B cell (primary cell): ENCODE measurements around the gene S100A9. TPM values are rescaled to one million over a fixed set of nuclear protein-coding genes. Genes with fewer than 3 reads are reported as not detected.

Experiments
- ATAC-seq: fragments of 200-7000 bp; cut with Tn5 transposase; one replicate; pipeline ENCODE4 v1.10.0; 2021; ENCODE audit warnings: low read depth, mild to moderate bottlenecking, moderate number of reproducible peaks, moderate library complexity
- CTCF ChIA-PET: fragments of 350-600 bp; sonication (Branson Sonifier 250); formaldehyde crosslinking; loops from one replicate; lab custom pipeline; 2021; ENCODE audit warnings: antibody characterized with exemption, inconsistent platforms; lab: Charles Lee
- POLR2A ChIA-PET: fragments of 350-600 bp; sonication (Branson Sonifier 250); formaldehyde crosslinking; loops from one replicate; lab custom pipeline; 2021; ENCODE audit warnings: antibody characterized with exemption; lab: Charles Lee
- DNase-seq: peaks from one replicate; pipeline ENCODE4 v3.0.0; 2013
- H2AFZ ChIP-seq: 2 replicates; pipeline ENCODE4 v1.6.1; 2012; ENCODE audit warnings: mild to moderate bottlenecking, low read depth, low read length; ENCODE audit not compliant: insufficient read depth, poor library complexity, severe bottlenecking
- H3K27ac ChIP-seq, 2 donors: 1 replicate in 1 of 2; 2 replicates in 1 of 2; pipeline ENCODE4 v1.5.1; 2012 to 2013; ENCODE audit warnings: low read length in 2 of 2, mild to moderate bottlenecking in 2 of 2, moderate library complexity in 1 of 2
- H3K27me3 ChIP-seq, 4 experiments: fragments of 200-600 bp in 1 of 4; sonication (generic) in 1 of 4; replicated peaks in 1 of 4; 1 replicate in 2 of 4; 2 replicates in 2 of 4; pipeline versions ENCODE4 v1.6.1 to v1.7.0; 2013 to 2016; ENCODE audit warnings: low read length in 3 of 4, mild to moderate bottlenecking in 2 of 4, mixed read lengths in 1 of 4, moderate library complexity in 1 of 4; ENCODE audit not compliant: insufficient read depth in 4 of 4, control insufficient read depth in 3 of 4; ENCODE audit errors: control extremely low read depth in 1 of 4
- H3K36me3 ChIP-seq, 2 experiments: replicated peaks in 1 of 2; 1 replicate in 1 of 2; 2 replicates in 1 of 2; pipeline versions ENCODE4 v1.6.1 to v1.7.1; 2013; ENCODE audit warnings: low read length in 1 of 2; ENCODE audit not compliant: insufficient read depth in 2 of 2, control insufficient read depth in 1 of 2; ENCODE audit errors: control extremely low read depth in 1 of 2, extremely low read depth in 1 of 2
- H3K4me1 ChIP-seq, 2 donors: fragments of 200-600 bp in 1 of 2; sonication (generic) in 1 of 2; 1 replicate in 1 of 2; 2 replicates in 1 of 2; pipeline versions ENCODE4 v1.5.1 to v1.6.1; 2013 to 2017; ENCODE audit warnings: low read length in 2 of 2; ENCODE audit not compliant: control insufficient read depth in 2 of 2, insufficient read depth in 2 of 2
- H3K4me2 ChIP-seq: replicated peaks from 2 replicates; pipeline ENCODE3; 2012; ENCODE audit warnings: mild to moderate bottlenecking, low read depth, low read length; ENCODE audit not compliant: poor library complexity, severe bottlenecking
- H3K4me3 ChIP-seq, 5 experiments: fragments of 200-600 bp in 1 of 5; sonication (generic) in 1 of 5; 1 replicate in 3 of 5; 2 replicates in 2 of 5; pipeline versions ENCODE4 v1.5.1 to v1.7.0; 2011 to 2016; ENCODE audit warnings: low read length in 4 of 5, mild to moderate bottlenecking in 4 of 5, low read depth in 2 of 5, control low read depth in 1 of 5, moderate library complexity in 1 of 5; ENCODE audit not compliant: insufficient read depth in 1 of 5; ENCODE audit errors: control extremely low read depth in 1 of 5, extremely low read depth in 1 of 5
- H3K79me2 ChIP-seq: fragments of 200-600 bp; sonication (generic); one replicate; pipeline ENCODE4 v1.6.0; 2016; ENCODE audit warnings: low read length; ENCODE audit not compliant: control insufficient read depth, insufficient read depth
- H3K9ac ChIP-seq: fragments of 200-600 bp; sonication (generic); 2 replicates; pipeline ENCODE4 v1.6.1; 2017; ENCODE audit warnings: mild to moderate bottlenecking, low read length, moderate library complexity
- H3K9me3 ChIP-seq, 3 donors: one replicate each; pipeline versions ENCODE4 v1.6.1 to v1.7.1; 2013; ENCODE audit warnings: low read length in 2 of 3; ENCODE audit not compliant: control insufficient read depth in 2 of 3, insufficient read depth in 1 of 3; ENCODE audit errors: control extremely low read depth in 1 of 3
- H4K20me1 ChIP-seq: 2 replicates; pipeline ENCODE4 v1.6.0; 2012; ENCODE audit warnings: mild to moderate bottlenecking, low read length; ENCODE audit not compliant: insufficient read depth, control insufficient read depth, poor library complexity, severe bottlenecking
- H3K27ac Mint-ChIP-seq: one replicate; pipeline ENCODE4 v1.8.0; 2021; ENCODE audit warnings: mixed read lengths
- H3K27me3 Mint-ChIP-seq: one replicate; pipeline ENCODE4 v1.8.0; 2021; ENCODE audit warnings: mixed read lengths
- H3K4me1 Mint-ChIP-seq: one replicate; pipeline ENCODE4 v1.8.0; 2021; ENCODE audit warnings: mixed read lengths
- H3K4me3 Mint-ChIP-seq: one replicate; pipeline ENCODE4 v1.8.0; 2021; ENCODE audit warnings: mixed read lengths
- H3K9me3 Mint-ChIP-seq: one replicate; pipeline ENCODE4 v1.8.0; 2022; ENCODE audit warnings: mixed read lengths; ENCODE audit not compliant: insufficient read depth
- CTCF ChIP-seq: fragments of 200-600 bp; IDR thresholded peaks from one replicate; pipeline ENCODE4 v1.8.0; 2022; ENCODE audit warnings: antibody characterized with exemption, mild to moderate bottlenecking
- EZH2 ChIP-seq: IDR thresholded peaks from 2 replicates; pipeline ENCODE4 v1.6.1; 2012; ENCODE audit warnings: borderline replicate concordance, low read depth, mild to moderate bottlenecking, moderate library complexity, low read length; ENCODE audit not compliant: insufficient read depth, poor library complexity, severe bottlenecking
- WGBS: methylation state at CpG from one replicate; pipeline ENCODE4 v1.1.5; 2013; ENCODE audit warnings: missing lambda C conversion rate; ENCODE audit not compliant: insufficient coverage; 5-methylcytosine and 5-hydroxymethylcytosine counted together
- intact Hi-C: fragments of 100-400 bp; cut with micrococcal nuclease; formaldehyde crosslinking; loops from one replicate; pipeline ENCODE4 v1.10.0; 2022
- polyA plus RNA-seq: library from polyadenylated mRNA; depleted of rRNA; stranded (reverse); fragments of >200 nt; gene quantifications from 2 replicates; pipeline ENCODE4 v1.2.3, GENCODE V29; 2012
- total RNA-seq, 2 donors: library from RNA; stranded (reverse); fragments of 120-200 nt in 1 of 2; gene quantifications; 1 replicate in 1 of 2; 2 replicates in 1 of 2; pipeline versions ENCODE4 v1.2.3 to v1.2.4, GENCODE V29; 2013 to 2022

S100A9 gene
- total and polyA plus RNA-seq, 2 donors (not counting 1 experiment from before 2014, with no cell fraction given), result 4.2 to 66.6 TPM

GRCh38 chr1:153350321-153350957, 7.2 kb upstream of the S100A9 start:
- Histone ChIP-seq H3K9me3 (no peaks in the 10 kb centered on the region), H3K27me3 (peaks cover 0 to 38% (median 21%) of the 10 kb centered on the region in 4 experiments), H3K27ac (no peak overlapping the region), H4K20me1 (no peaks in the 10 kb centered on the region), H2AFZ (no peak overlapping the region), H3K4me2 (no peak overlapping the region), H3K36me3 (no peaks in the 10 kb centered on the region), H3K79me2 (no peaks in the 10 kb centered on the region), H3K9ac (no peak overlapping the region), H3K4me3 (no peak overlapping the region), H3K4me1 (peaks cover 12 to 13% of the 10 kb centered on the region in 2 donors)
- no peak for DNase-seq
- Mint-ChIP-seq H3K27me3 (peaks cover 60% of the 10 kb centered on the region), H3K9me3 (no peaks in the 10 kb centered on the region), H3K4me3 (no peak overlapping the region), H3K27ac (no peak overlapping the region), H3K4me1 (peaks cover 13% of the 10 kb centered on the region)
- intact Hi-C loops, result no loop called here
- ChIA-PET POLR2A (no interaction called here), CTCF (interaction anchor here (0.9 to 3.7 kb wide), 2 partner anchors 8 to 144 kb away, joined by 4 to 59 read pairs; no protein-coding TSS in a partner anchor)
- no peak for ATAC-seq
- TF ChIP-seq EZH2 (no peak), CTCF (no peak)
- 80% methylated on average over 1 of the region's 1 CpG for WGBS

GRCh38 chr1:153352523-153352922, 5.1 kb upstream of the S100A9 start:
- Mint-ChIP-seq H3K27me3 (peaks cover 53% of the 10 kb centered on the region), H3K4me3 (no peak overlapping the region), H3K27ac (no peak overlapping the region), H3K4me1 (peaks cover 12% of the 10 kb centered on the region), H3K9me3 (no peaks in the 10 kb centered on the region)
- Histone ChIP-seq H2AFZ (no peak overlapping the region), H3K9me3 (no peaks in the 10 kb centered on the region), H3K36me3 (no peaks in the 10 kb centered on the region), H3K9ac (no peak overlapping the region), H3K4me2 (no peak overlapping the region), H3K27ac (no peak overlapping the region), H4K20me1 (no peaks in the 10 kb centered on the region), H3K27me3 (peaks cover 0 to 27% (median 15%) of the 10 kb centered on the region in 4 experiments), H3K79me2 (no peaks in the 10 kb centered on the region), H3K4me1 (peaks cover 3 to 5% of the 10 kb centered on the region in 2 donors), H3K4me3 (no peak overlapping the region)
- WGBS, result 1% methylated on average over 4 of the region's 4 CpGs
- ATAC-seq (peak; percentile 58), DNase-seq (peak; percentile 69)
- ChIA-PET CTCF (interaction anchor here (0.8 to 3.7 kb wide), 14 partner anchors 9 to 983 kb away, joined by 3 to 59 read pairs (median 4); no protein-coding TSS in a partner anchor), POLR2A (no interaction called here)
- intact Hi-C loops, result loop anchor here (1.0 kb wide), 1 partner anchor 143 kb away; no protein-coding TSS in a partner anchor
- peak; percentile 95 for TF ChIP-seq CTCF
- TF ChIP-seq EZH2, result no peak
